ENCODE results near the gene LSM10. TPM values are rescaled to one million over a fixed set of nuclear protein-coding genes. Genes with fewer than 3 reads are reported as not detected.
A peak's percentile ranks its signal among the peaks of the same experiment; 100 is the strongest.

Gene LSM10
- total and polyA plus RNA-seq, 9 of the 15 experiments (the other 6 are each of a cell fraction or from before 2014, with no cell fraction given) = 13.2 to 146 (median 68.9) TPM

DNA sequence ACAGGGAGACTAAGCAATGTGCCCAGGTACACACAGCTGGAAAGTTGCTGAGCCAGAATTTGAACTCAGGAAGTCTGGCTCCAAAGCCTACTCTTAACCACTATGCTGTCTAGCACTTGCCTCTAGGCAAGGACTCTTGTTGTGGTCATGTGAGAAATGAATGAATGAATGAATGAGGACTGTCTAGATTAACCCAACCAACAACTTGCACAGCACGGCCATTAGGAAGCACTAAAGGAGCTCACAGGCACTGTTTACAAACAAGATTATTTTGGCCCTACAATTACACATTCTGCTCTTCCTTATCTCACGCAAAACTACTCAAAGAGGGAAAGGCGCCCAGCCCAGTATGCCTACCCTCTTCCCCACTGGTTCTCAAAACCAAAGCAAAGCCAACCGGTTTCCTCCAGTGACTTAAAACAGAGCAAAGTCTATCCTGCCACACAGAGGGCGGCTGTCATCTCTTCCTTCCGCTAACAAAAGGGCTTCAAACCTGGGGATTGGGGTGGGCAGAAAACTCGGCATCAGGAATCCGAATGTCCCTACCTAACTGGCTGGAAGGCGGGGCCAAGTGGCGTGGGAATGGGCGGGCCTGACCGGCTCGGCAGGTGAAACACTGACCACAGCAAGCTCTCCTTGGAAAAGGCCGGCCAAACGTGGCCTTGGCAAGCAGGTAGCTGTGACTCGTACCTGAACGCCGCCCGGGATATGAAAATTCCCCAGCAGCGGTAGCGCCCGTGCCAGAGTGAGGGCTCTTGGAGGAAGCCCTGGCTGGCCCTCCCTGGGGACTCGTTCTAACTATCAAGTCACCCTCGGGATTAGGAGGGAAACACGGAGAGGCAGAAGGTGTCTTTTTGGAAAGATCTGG, 12.9 kb downstream of the LSM10 start (continued):
- no peak for TF ChIP-seq THRAP3 (IDR thresholded peaks at IDR 0.05; ENCODE audit: borderline replicate concordance)
- no peak for TF ChIP-seq WHSC1 (IDR thresholded peaks at IDR 0.05; ENCODE audit: low read length)
- TF ChIP-seq ASH1L (IDR thresholded peaks at IDR 0.05; ENCODE audit: borderline replicate concordance, low read depth, partially characterized antibody) = peak; percentile 9
- TF ChIP-seq RB1 (IDR thresholded peaks at IDR 0.05; ENCODE audit: low read depth) = 0 out of 2 replicates have a peak, but pooled peaks have one; percentile 9
- TF ChIP-seq, protein P1, sequence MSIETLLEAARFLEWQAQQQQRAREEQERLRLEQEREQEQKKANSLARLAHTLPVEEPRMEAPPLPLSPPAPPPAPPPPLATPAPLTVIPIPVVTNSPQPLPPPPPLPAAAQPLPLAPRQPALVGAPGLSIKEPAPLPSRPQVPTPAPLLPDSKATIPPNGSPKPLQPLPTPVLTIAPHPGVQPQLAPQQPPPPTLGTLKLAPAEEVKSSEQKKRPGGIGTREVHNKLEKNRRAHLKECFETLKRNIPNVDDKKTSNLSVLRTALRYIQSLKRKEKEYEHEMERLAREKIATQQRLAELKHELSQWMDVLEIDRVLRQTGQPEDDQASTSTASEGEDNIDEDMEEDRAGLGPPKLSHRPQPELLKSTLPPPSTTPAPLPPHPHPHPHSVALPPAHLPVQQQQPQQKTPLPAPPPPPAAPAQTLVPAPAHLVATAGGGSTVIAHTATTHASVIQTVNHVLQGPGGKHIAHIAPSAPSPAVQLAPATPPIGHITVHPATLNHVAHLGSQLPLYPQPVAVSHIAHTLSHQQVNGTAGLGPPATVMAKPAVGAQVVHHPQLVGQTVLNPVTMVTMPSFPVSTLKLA (conservative IDR thresholded peaks at IDR 0.05) = peak; percentile 40 to 43; a peak in 2 of 4 replicates
- TF ChIP-seq U2AF2 (optimal IDR thresholded peaks at IDR 0.05; ENCODE audit: low read depth, low read length) = no peak
- TF ChIP-seq, protein P2, sequence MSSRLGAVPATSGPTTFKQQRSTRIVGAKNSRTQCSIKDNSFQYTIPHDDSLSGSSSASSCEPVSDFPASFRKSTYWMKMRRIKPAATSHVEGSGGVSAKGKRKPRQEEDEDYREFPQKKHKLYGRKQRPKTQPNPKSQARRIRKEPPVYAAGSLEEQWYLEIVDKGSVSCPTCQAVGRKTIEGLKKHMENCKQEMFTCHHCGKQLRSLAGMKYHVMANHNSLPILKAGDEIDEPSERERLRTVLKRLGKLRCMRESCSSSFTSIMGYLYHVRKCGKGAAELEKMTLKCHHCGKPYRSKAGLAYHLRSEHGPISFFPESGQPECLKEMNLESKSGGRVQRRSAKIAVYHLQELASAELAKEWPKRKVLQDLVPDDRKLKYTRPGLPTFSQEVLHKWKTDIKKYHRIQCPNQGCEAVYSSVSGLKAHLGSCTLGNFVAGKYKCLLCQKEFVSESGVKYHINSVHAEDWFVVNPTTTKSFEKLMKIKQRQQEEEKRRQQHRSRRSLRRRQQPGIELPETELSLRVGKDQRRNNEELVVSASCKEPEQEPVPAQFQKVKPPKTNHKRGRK (tag; IDR thresholded peaks at IDR 0.05) = no peak
- peak; percentile 40; the same call in 1 of the 2 replicates for TF ChIP-seq EP400 (IDR thresholded peaks at IDR 0.05)
- TF ChIP-seq CTBP1 (IDR thresholded peaks at IDR 0.05; ENCODE audit: borderline replicate concordance) = 0 out of 2 replicates have a peak, but pooled peaks have one; percentile 15
- peak; percentile 83 for TF ChIP-seq SAP30 (IDR thresholded peaks at IDR 0.05; ENCODE audit: borderline replicate concordance, insufficient read depth, low read depth, low read length, poor library complexity, severe bottlenecking)
- peak; percentile 51; the same call in 1 of the 2 replicates for TF ChIP-seq DPF2 (IDR thresholded peaks at IDR 0.05)
- peak; percentile 20 for TF ChIP-seq RBM22 (IDR thresholded peaks at IDR 0.05; ENCODE audit: low read depth, low read length, poor library complexity, severe bottlenecking)
- TF ChIP-seq TAF1 (IDR thresholded peaks at IDR 0.05; ENCODE audit: control insufficient read depth, extremely low read depth, insufficient read depth, low read length, severe bottlenecking) = peak; percentile 21
- TF ChIP-seq PHF8 (IDR thresholded peaks at IDR 0.05; ENCODE audit: borderline replicate concordance, low read length) = peak; percentile 9; the same call in 1 of the 2 replicates
- TF ChIP-seq CBX3 (IDR thresholded peaks at IDR 0.05; ENCODE audit: borderline replicate concordance in 1 of 2, low read length in 2 of 2) = no peak
- TF ChIP-seq CREB1 (IDR thresholded peaks at IDR 0.05) = no peak
- TF ChIP-seq CREB1 (CRISPR knock-in tag; IDR thresholded peaks at IDR 0.05) = 0 out of 2 replicates have a peak, but pooled peaks have one; percentile 27
- TF ChIP-seq, protein P3, sequence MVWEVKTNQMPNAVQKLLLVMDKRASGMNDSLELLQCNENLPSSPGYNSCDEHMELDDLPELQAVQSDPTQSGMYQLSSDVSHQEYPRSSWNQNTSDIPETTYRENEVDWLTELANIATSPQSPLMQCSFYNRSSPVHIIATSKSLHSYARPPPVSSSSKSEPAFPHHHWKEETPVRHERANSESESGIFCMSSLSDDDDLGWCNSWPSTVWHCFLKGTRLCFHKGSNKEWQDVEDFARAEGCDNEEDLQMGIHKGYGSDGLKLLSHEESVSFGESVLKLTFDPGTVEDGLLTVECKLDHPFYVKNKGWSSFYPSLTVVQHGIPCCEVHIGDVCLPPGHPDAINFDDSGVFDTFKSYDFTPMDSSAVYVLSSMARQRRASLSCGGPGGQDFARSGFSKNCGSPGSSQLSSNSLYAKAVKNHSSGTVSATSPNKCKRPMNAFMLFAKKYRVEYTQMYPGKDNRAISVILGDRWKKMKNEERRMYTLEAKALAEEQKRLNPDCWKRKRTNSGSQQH (CRISPR knock-in tag; IDR thresholded peaks at IDR 0.05) = peak; percentile 59; the same call in 1 of the 2 replicates
- peak; percentile 8 for TF ChIP-seq POLR2B (IDR thresholded peaks at IDR 0.05; ENCODE audit: low read depth, partially characterized antibody)
- peak; percentile 68; the same call in 1 of the 2 replicates for TF ChIP-seq ZC3H11A (IDR thresholded peaks at IDR 0.05; ENCODE audit: low read depth, low read length)
- TF ChIP-seq, protein P4, sequence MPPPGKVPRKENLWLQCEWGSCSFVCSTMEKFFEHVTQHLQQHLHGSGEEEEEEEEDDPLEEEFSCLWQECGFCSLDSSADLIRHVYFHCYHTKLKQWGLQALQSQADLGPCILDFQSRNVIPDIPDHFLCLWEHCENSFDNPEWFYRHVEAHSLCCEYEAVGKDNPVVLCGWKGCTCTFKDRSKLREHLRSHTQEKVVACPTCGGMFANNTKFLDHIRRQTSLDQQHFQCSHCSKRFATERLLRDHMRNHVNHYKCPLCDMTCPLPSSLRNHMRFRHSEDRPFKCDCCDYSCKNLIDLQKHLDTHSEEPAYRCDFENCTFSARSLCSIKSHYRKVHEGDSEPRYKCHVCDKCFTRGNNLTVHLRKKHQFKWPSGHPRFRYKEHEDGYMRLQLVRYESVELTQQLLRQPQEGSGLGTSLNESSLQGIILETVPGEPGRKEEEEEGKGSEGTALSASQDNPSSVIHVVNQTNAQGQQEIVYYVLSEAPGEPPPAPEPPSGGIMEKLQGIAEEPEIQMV (tag; conservative IDR thresholded peaks at IDR 0.05; ENCODE audit: low read depth) = no peak

All from K562 (cell line).